Heart left ventricle (tissue), 16 donors: Measurements from ENCODE around the gene ISLR2. TPM values are rescaled to one million over a fixed set of nuclear protein-coding genes. Genes with fewer than 3 reads are reported as not detected.

Source experiments
- ATAC-seq, 4 donors: fragments of 200-7000 bp; cut with Tn5 transposase; one replicate each; pipeline ENCODE4 v1.9.1; 2020 to 2022; ENCODE audit warnings: moderate library complexity in 4 of 4, mild to moderate bottlenecking in 3 of 4, moderate number of reproducible peaks in 1 of 4
- DNase-seq, 5 donors: peaks; one replicate each; pipeline ENCODE4 v3.0.0-alpha.2; 2020
- H3K27ac ChIP-seq, 12 donors: fragments of 200-600 bp; sonication (generic) in 4 of 12; one replicate each; pipeline versions ENCODE4 v1.5.0 to v1.8.0; 2016 to 2022; ENCODE audit warnings: mild to moderate bottlenecking in 2 of 12
- H3K27me3 ChIP-seq, 9 donors: fragments of 200-600 bp; sonication (generic) in 2 of 9; one replicate each; pipeline versions ENCODE4 v1.5.1 to v1.8.0; 2016 to 2022; ENCODE audit warnings: mild to moderate bottlenecking in 3 of 9
- H3K36me3 ChIP-seq, 9 donors: fragments of 200-600 bp; sonication (generic) in 2 of 9; one replicate each; pipeline versions ENCODE4 v1.5.0 to v1.8.0; 2018 to 2022; ENCODE audit warnings: mild to moderate bottlenecking in 2 of 9
- H3K4me1 ChIP-seq, 12 donors: fragments of 200-600 bp; sonication (generic) in 4 of 12; one replicate each; pipeline versions ENCODE4 v1.5.0 to v1.8.0; 2016 to 2022; ENCODE audit warnings: mild to moderate bottlenecking in 3 of 12
- H3K4me3 ChIP-seq, 12 donors: fragments of 200-600 bp; sonication (generic) in 4 of 12; one replicate each; pipeline versions ENCODE4 v1.5.0 to v1.8.0; 2017 to 2022; ENCODE audit warnings: mild to moderate bottlenecking in 9 of 12, moderate library complexity in 4 of 12
- H3K9me3 ChIP-seq, 12 donors: fragments of 200-600 bp; sonication (generic) in 4 of 12; one replicate each; pipeline versions ENCODE4 v1.5.0 to v1.8.0; 2016 to 2022; ENCODE audit warnings: mild to moderate bottlenecking in 1 of 12
- POLR2A ChIP-seq, 2 donors: fragments of 450-650 bp; IDR thresholded peaks; one replicate each; pipeline ENCODE4 v1.6.1; 2017; ENCODE audit warnings: antibody characterized with exemption in 2 of 2, mild to moderate bottlenecking in 2 of 2, moderate library complexity in 2 of 2
- WGBS, 4 donors: extraction: QIAGEN DNeasy Blood & Tissue Kit in 2 of 4; methylation state at CpG; one replicate each; pipeline versions ENCODE4 v1.1.5 to v1.1.7; 2013 to 2018; 5-methylcytosine and 5-hydroxymethylcytosine counted together
- intact Hi-C, 10 donors: fragments of 100-400 bp; cut with DNase I; formaldehyde crosslinking; loops; one replicate each; pipeline versions ENCODE4 v1.11.1 to v1.14.2; 2022
- polyA plus RNA-seq, 2 donors: library from polyadenylated mRNA; stranded (reverse); fragments of 200-250 nt; gene quantifications; one replicate each; pipeline ENCODE4 v1.2.3, GENCODE V29; 2013
- total RNA-seq, 9 donors: library from RNA; depleted of rRNA in 2 of 9; stranded (reverse); fragments of >200 nt in 2 of 9; fragmentation: NEBNext Ultra II Directional in 3 of 9; extraction: Animal tissue kit (Norgen Biotek cat#: 25700) in 3 of 9; gene quantifications; one replicate each; pipeline versions ENCODE4 v1.1.0 to v1.2.4, GENCODE V29; 2016 to 2023
- TF ChIP-seq, protein P1 (sequence below), 12 donors: fragments of 200-600 bp; sonication (generic) in 4 of 12; IDR thresholded peaks; one replicate each; pipeline versions ENCODE4 v1.5.0 to v1.8.0; 2018 to 2022; ENCODE audit warnings: antibody characterized with exemption in 12 of 12, mild to moderate bottlenecking in 5 of 12
- donor health status: ischemic (EF 13 %, LVEDD 7.1; RV severe dilation, severe dysfunction).
- donor health status: healthy with polysubstance abuse.
- donor health status: DM: no; HTN: yes; CAD: no.
- donor health status: DM: no; HTN: no; CAD: no.
- donor health status: ischemic (EF 25% LVEDD 6.9; RV normal size, moderate dysfunction).
- donor health status: ischemic (EF 25% LVEDD 5.7; RV mildly dilated, moderate dysfunction).
- donor health status: healthy.
- donor health status: DM: yes; HTN: yes; CAD: no.
- donor health status: ischemic (EF 35%, LVEDD 5.7; RV mildly dilated, moderate dysfunction).
- donor health status: nonischemic (EF 11% LVEDD 7.7; RV severe dilation, severe dysfunction).
- donor health status: DM: yes; HTN: yes; CAD: no.
- donor health status: PGD.
- donor health status: ischemic (EF 29% LVEDD 5.4; RV normal size, mild dysfunction).
- donor health status: nonischemic (EF 23%, LVEDD 6.1; RV moderate dilation, normal function).

ISLR2 gene
- total and polyA plus RNA-seq, 11 donors = 1.6 to 9.0 (median 3.1) TPM

DNA sequence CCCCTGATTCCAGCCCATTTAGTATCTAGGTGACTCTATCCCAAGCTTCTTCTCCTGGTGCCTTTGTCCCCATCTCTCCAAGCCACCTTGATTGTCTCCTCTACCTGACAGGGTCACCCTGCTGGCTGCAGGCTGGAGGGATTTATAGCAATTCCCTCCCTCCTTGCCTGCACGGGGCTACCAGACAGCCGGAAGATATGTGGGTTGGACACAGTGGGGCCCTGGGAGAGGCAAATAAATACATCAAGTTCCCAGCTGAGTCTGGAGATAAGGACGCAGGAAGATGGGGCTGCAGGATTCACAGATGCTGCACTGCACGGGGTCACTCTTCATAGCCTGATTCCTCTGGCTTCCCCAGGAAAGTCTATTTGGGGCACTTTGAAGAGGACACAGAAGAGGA is 9.3 kb upstream of the ISLR2 start:
- no peak overlapping the region for H3K27ac ChIP-seq
- H3K4me1 ChIP-seq = no peaks in the 10 kb centered on the region
- 24 to 28% (median 26%) methylated on average over 4 of the region's 4 CpGs for WGBS, 4 donors
- peaks cover 0 to 34% (median 9%) of the 10 kb centered on the region in 9 donors for H3K27me3 ChIP-seq
- H3K36me3 ChIP-seq = no peaks in the 10 kb centered on the region
- intact Hi-C loops = loop anchor here in 3 of 10 donors (10.0 kb wide), 3 partner anchors 66 to 1154 kb away; no protein-coding TSS in a partner anchor
- no peaks in the 10 kb centered on the region for H3K9me3 ChIP-seq
- no peak overlapping the region for H3K4me3 ChIP-seq
- TF ChIP-seq, protein P1, sequence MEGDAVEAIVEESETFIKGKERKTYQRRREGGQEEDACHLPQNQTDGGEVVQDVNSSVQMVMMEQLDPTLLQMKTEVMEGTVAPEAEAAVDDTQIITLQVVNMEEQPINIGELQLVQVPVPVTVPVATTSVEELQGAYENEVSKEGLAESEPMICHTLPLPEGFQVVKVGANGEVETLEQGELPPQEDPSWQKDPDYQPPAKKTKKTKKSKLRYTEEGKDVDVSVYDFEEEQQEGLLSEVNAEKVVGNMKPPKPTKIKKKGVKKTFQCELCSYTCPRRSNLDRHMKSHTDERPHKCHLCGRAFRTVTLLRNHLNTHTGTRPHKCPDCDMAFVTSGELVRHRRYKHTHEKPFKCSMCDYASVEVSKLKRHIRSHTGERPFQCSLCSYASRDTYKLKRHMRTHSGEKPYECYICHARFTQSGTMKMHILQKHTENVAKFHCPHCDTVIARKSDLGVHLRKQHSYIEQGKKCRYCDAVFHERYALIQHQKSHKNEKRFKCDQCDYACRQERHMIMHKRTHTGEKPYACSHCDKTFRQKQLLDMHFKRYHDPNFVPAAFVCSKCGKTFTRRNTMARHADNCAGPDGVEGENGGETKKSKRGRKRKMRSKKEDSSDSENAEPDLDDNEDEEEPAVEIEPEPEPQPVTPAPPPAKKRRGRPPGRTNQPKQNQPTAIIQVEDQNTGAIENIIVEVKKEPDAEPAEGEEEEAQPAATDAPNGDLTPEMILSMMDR (IDR thresholded peaks at IDR 0.05) = no peak
- TF ChIP-seq POLR2A (IDR thresholded peaks at IDR 0.05) = no peak
- no peak for DNase-seq
- ATAC-seq = no peak

DNA sequence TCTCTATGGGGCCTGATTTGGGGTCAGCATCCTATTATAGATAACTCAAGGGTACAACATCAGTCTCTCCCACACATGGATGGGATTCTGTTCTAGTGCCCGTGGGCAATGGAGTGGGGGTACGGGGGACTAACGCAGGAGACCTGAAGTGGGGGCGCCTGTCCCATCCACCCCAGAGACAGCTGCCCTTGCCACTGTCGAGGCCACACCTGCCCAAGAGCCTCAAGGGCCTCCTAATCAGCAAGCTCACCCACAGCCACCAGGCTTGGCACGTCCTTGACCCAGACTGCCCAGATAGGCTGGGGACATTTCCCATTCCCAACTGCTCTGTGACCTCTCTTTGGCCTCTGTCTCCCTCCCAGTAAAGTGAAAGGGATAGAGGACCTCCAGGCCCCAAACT is 8.5 kb upstream of the ISLR2 start:
- H3K27me3 ChIP-seq = peaks cover 0 to 35% (median 9%) of the 10 kb centered on the region in 9 donors

DNA sequence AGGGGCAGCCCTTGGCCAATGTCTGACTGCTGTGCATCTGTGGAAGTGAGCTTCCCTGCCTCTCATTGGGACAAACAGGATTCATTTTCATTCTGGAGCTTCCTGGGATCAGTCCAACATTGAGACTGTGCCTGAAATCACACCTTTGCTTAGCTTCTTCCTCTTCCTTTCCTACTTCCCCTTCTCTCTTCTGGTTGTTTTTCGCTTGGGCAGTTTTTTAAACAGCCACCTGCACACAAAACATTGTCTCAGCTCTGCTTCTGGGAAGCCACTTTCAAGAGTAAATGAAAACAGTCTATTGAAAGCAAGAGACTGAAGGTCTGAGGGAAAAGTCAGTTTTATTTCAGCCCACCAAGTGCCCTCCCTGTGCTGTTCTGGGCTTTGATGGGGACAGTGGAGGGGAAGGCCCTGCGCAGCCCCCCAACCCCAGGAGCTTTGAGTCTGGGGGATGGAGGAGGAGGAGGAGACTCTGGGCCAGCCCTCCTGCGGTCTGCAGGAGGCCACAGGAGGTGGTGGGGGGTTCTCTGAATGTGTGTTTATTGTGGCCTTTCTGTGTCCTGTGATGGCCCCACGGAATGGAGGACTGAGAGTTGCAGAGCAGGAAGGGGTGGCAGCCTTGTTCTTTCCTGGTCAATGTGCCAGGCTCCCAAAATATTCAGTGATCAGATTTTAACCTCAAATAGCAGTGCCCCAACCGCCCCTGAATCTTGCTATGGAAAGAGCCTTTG is 7.8 kb upstream of the ISLR2 start:
- TF ChIP-seq, protein P1 (IDR thresholded peaks at IDR 0.05) = no peak
- no peak for TF ChIP-seq POLR2A (IDR thresholded peaks at IDR 0.05)
- Histone ChIP-seq H3K4me3 (no peak overlapping the region), H3K36me3 (no peaks in the 10 kb centered on the region), H3K4me1 (peaks cover 0 to 5% (median 2%) of the 10 kb centered on the region in 12 donors), H3K27me3 (peaks cover 0 to 39% (median 10%) of the 10 kb centered on the region in 9 donors), H3K9me3 (no peaks in the 10 kb centered on the region), H3K27ac (no peak overlapping the region)
- no peak for DNase-seq
- 52 to 71% (median 63%) methylated on average over 3 to 5 of the region's 5 CpGs for WGBS, 4 donors
- ATAC-seq = no peak
- intact Hi-C loops = loop anchor here in 3 of 10 donors (10.0 kb wide), 3 partner anchors 68 to 1152 kb away; no protein-coding TSS in a partner anchor

More for the DNA sequence above, 8.5 kb upstream of the ISLR2 start:
- H3K36me3 ChIP-seq = no peaks in the 10 kb centered on the region
- ATAC-seq = no peak
- H3K4me3 ChIP-seq = no peak overlapping the region
- no peaks in the 10 kb centered on the region for H3K4me1 ChIP-seq
- WGBS, 4 donors = 76 to 91% (median 82%) methylated on average over 6 of the region's 6 CpGs
- TF ChIP-seq POLR2A (IDR thresholded peaks at IDR 0.05) = no peak
- TF ChIP-seq, protein P1 (IDR thresholded peaks at IDR 0.05) = no peak
- H3K9me3 ChIP-seq = no peaks in the 10 kb centered on the region
- H3K27ac ChIP-seq = no peak overlapping the region
- intact Hi-C loops = loop anchor here in 3 of 10 donors (10.0 kb wide), 3 partner anchors 67 to 1153 kb away; no protein-coding TSS in a partner anchor
- DNase-seq = no peak

DNA sequence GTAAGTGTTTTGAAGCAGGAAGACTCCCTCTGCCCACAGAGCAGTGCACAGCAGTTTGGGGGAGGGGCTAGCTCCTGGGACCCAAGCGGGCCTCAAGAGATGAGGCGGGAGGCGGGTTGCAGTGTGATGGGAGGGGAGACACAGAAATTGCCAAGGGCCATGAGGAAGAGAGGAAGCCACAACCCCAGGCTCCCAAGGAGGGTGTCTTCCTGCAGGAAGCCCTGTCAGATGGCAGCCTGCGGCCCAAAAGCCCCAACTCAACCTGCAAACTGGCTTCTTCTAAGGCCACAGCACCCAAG is 7.3 kb upstream of the ISLR2 start:
- ATAC-seq (no peak), DNase-seq (no peak)
- Histone ChIP-seq H3K4me3 (no peak overlapping the region), H3K36me3 (no peaks in the 10 kb centered on the region), H3K27me3 (peaks cover under 1 to 43% (median 12%) of the 10 kb centered on the region in 9 donors), H3K9me3 (no peaks in the 10 kb centered on the region), H3K27ac (no peak overlapping the region), H3K4me1 (peaks cover 0 to 9% (median 5%) of the 10 kb centered on the region in 12 donors)
- 43 to 56% (median 50%) methylated on average over 4 of the region's 4 CpGs for WGBS, 4 donors
- TF ChIP-seq POLR2A (IDR thresholded peaks at IDR 0.05) = no peak
- TF ChIP-seq, protein P1 (IDR thresholded peaks at IDR 0.05) = no peak
- intact Hi-C loops = loop anchor here in 3 of 10 donors (10.0 kb wide), 3 partner anchors 68 to 1152 kb away; no protein-coding TSS in a partner anchor
